Natural killer cell (primary cell): ENCODE data around the gene CUX1. TPM values are rescaled to one million over a fixed set of nuclear protein-coding genes. Genes with fewer than 3 reads are reported as not detected.

Experiments used
- ATAC-seq, 3 donors: fragments of 150-1000 bp in 2 of 3; fragments of 200-7000 bp in 1 of 3; cut with Tn5 transposase; 1 replicate in 1 of 3; 2 replicates in 2 of 3; pipeline ENCODE4 v1.10.0; 2021; ENCODE audit warnings: mild to moderate bottlenecking in 2 of 3, moderate library complexity in 2 of 3
- DNase-seq, 2 donors: peaks; one replicate each; pipeline versions ENCODE4 v3.0.0 to v3.0.0-alpha.2; 2013 to 2021; ENCODE audit warnings: mixed read lengths in 1 of 2
- H3K27ac ChIP-seq: one replicate; pipeline ENCODE4 v1.5.1; 2013; ENCODE audit warnings: mild to moderate bottlenecking, low read length
- H3K27me3 ChIP-seq: one replicate; pipeline ENCODE4 v1.6.1; 2013; ENCODE audit warnings: low read length; ENCODE audit not compliant: control insufficient read depth, insufficient read depth
- H3K36me3 ChIP-seq: one replicate; pipeline ENCODE4 v1.6.1; 2013; ENCODE audit warnings: low read length; ENCODE audit not compliant: control insufficient read depth, insufficient read depth
- H3K4me1 ChIP-seq: one replicate; pipeline ENCODE4 v1.6.1; 2013; ENCODE audit warnings: low read length; ENCODE audit not compliant: control insufficient read depth, insufficient read depth
- H3K4me3 ChIP-seq: one replicate; pipeline ENCODE4 v1.5.1; 2013; ENCODE audit warnings: low read length
- H3K9me3 ChIP-seq: one replicate; pipeline ENCODE4 v1.6.1; 2013; ENCODE audit warnings: low read length; ENCODE audit not compliant: control insufficient read depth, insufficient read depth
- H3K27ac Mint-ChIP-seq, 2 donors: one replicate each; pipeline ENCODE4 v1.8.0; 2022; ENCODE audit warnings: mild to moderate bottlenecking in 2 of 2, mixed read lengths in 2 of 2, moderate library complexity in 1 of 2
- H3K27me3 Mint-ChIP-seq, 2 donors: one replicate each; pipeline ENCODE4 v1.8.0; 2022; ENCODE audit warnings: low read depth in 2 of 2, mixed read lengths in 2 of 2
- H3K36me3 Mint-ChIP-seq: one replicate; pipeline ENCODE4 v1.8.0; 2022; ENCODE audit warnings: mixed read lengths
- H3K4me1 Mint-ChIP-seq, 2 donors: one replicate each; pipeline ENCODE4 v1.8.0; 2022; ENCODE audit warnings: mixed read lengths in 2 of 2
- H3K4me3 Mint-ChIP-seq: one replicate; pipeline ENCODE4 v1.8.0; 2022; ENCODE audit warnings: mild to moderate bottlenecking, moderate library complexity, mixed read lengths
- H3K9me3 Mint-ChIP-seq, 2 donors: one replicate each; pipeline ENCODE4 v1.8.0; 2022; ENCODE audit warnings: mixed read lengths in 2 of 2
- WGBS: methylation state at CpG from one replicate; pipeline ENCODE4 v1.1.7; 2013; ENCODE audit warnings: missing lambda C conversion rate; ENCODE audit not compliant: insufficient coverage; 5-methylcytosine and 5-hydroxymethylcytosine counted together
- intact Hi-C: fragments of 100-400 bp; cut with micrococcal nuclease; formaldehyde crosslinking; loops from one replicate; pipeline ENCODE4 v1.14.2; 2022
- total RNA-seq, 4 donors: library from RNA; stranded (reverse); fragments of 120-200 nt in 1 of 4; gene quantifications; one replicate each; pipeline versions ENCODE4 v1.2.3 to v1.2.4, GENCODE V29; 2013 to 2022
- TF ChIP-seq, protein P1 (sequence below): fragments of 200-600 bp; IDR thresholded peaks from one replicate; pipeline ENCODE4 v1.8.0; 2022; ENCODE audit warnings: antibody characterized with exemption

Gene CUX1
- total RNA-seq, 3 donors from 2014 or later (not counting 1 experiment from before 2014, with no cell fraction given) = 59.8 to 77.4 (median 73.6) TPM

DNA sequence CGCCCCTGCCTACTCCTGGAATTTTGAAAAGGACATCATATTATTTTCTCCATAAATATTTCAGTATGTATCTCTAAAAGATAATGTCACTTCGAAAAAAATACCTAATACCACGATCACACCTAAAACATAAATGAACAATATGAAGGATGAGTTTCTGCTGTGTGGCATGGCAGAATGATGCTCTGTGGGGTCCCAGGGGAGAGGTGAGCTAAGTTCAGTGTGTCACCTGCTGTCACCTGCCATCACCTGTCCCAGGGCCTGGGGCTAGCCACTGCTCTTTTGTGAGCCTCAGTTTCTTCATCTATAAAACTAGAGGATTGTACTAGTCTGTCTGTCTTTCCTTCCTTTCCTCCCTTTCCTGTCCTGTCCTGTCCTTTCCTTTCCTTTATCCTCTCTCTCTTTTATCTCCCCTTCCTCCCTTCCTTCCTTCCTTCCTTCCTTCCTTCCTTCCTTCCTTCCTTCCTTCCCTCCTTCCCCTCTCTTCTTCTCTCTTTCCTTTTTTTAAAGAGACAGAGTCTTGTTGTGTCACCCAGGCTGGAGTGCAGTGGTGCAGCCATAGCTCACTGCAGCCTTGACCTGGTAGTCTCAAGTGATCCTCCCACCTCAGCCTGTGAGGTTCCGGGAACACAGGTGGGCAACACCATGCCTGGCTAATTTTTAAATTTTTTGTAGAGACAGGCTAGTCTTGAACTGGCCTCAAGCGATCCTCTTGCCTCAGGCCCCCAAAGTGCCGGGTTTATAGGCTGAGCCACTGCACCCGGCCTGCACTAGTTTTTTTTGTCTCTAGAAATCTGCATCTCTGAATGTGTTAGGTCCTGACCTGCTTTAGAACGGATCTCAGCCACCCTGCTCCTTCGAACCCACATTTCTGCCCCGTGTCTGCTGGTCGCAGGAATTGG is 43.1 kb downstream of the CUX1 start:
- no peak for ATAC-seq
- Histone ChIP-seq H3K27me3 (no peaks in the 10 kb centered on the region), H3K36me3 (no peaks in the 10 kb centered on the region), H3K4me3 (no peak overlapping the region), H3K9me3 (no peaks in the 10 kb centered on the region), H3K4me1 (peaks cover 25% of the 10 kb centered on the region), H3K27ac (no peak overlapping the region)
- 87% methylated on average over 9 of the region's 11 CpGs for whole genome bisulfite sequencing
- DNase-seq = no peak
- H3K9me3 Mint-ChIP-seq = no peaks in the 10 kb centered on the region
- intact Hi-C loops = no loop called here
- no peaks in the 10 kb centered on the region for H3K27me3 Mint-ChIP-seq
- no peak overlapping the region for H3K4me3 Mint-ChIP-seq
- H3K27ac Mint-ChIP-seq = peak overlapping the region in 1 of 2 donors; percentile 24
- H3K36me3 Mint-ChIP-seq = no peaks in the 10 kb centered on the region
- TF ChIP-seq, protein P1, sequence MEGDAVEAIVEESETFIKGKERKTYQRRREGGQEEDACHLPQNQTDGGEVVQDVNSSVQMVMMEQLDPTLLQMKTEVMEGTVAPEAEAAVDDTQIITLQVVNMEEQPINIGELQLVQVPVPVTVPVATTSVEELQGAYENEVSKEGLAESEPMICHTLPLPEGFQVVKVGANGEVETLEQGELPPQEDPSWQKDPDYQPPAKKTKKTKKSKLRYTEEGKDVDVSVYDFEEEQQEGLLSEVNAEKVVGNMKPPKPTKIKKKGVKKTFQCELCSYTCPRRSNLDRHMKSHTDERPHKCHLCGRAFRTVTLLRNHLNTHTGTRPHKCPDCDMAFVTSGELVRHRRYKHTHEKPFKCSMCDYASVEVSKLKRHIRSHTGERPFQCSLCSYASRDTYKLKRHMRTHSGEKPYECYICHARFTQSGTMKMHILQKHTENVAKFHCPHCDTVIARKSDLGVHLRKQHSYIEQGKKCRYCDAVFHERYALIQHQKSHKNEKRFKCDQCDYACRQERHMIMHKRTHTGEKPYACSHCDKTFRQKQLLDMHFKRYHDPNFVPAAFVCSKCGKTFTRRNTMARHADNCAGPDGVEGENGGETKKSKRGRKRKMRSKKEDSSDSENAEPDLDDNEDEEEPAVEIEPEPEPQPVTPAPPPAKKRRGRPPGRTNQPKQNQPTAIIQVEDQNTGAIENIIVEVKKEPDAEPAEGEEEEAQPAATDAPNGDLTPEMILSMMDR = no peak
- peaks cover 21 to 39% of the 10 kb centered on the region in 2 donors for H3K4me1 Mint-ChIP-seq

DNA sequence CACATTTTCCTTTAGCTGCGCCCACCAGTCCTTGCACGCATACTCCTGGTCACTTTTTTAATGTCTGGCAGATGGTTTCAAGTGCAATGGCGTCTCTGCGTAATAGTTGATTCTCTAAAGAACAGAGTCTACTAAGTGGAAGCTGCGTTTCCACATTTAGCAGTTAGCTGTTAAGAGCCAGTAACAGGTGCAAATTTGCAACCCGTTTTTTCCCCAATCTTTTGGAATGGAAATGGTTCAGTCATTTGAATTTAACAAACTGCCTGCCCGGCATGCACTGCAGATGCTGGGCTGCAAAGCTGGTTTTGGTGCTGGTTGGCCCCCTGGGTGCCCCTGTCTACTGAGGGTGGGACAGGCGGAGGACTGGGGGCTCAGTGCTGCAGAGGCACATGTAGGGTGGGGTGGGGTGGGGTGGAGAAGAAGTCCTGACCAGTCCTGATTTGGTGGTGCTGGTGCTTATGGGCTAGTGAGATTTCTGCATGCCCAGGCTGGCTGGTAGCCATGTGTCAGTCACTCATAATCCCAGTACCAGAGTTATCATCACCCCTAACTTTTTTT is 43.9 kb downstream of the CUX1 start:
- no peaks in the 10 kb centered on the region for H3K9me3 ChIP-seq
- intact Hi-C loops = no loop called here
- Mint-ChIP-seq H3K4me1 (peaks cover 19 to 37% of the 10 kb centered on the region in 2 donors), H3K36me3 (no peaks in the 10 kb centered on the region), H3K27ac (peak overlapping the region in 1 of 2 donors; percentile 24), H3K9me3 (no peaks in the 10 kb centered on the region), H3K4me3 (no peak overlapping the region), H3K27me3 (no peaks in the 10 kb centered on the region)
- 82% methylated on average over 8 of the region's 8 CpGs for WGBS
- no peak overlapping the region for H3K27ac ChIP-seq
- TF ChIP-seq, protein P1 = no peak
- no peaks in the 10 kb centered on the region for H3K36me3 ChIP-seq
- no peak for ATAC-seq
- H3K4me1 ChIP-seq = peaks cover 18% of the 10 kb centered on the region
- DNase-seq = no peak
- H3K27me3 ChIP-seq = no peaks in the 10 kb centered on the region
- no peak overlapping the region for H3K4me3 ChIP-seq

DNA sequence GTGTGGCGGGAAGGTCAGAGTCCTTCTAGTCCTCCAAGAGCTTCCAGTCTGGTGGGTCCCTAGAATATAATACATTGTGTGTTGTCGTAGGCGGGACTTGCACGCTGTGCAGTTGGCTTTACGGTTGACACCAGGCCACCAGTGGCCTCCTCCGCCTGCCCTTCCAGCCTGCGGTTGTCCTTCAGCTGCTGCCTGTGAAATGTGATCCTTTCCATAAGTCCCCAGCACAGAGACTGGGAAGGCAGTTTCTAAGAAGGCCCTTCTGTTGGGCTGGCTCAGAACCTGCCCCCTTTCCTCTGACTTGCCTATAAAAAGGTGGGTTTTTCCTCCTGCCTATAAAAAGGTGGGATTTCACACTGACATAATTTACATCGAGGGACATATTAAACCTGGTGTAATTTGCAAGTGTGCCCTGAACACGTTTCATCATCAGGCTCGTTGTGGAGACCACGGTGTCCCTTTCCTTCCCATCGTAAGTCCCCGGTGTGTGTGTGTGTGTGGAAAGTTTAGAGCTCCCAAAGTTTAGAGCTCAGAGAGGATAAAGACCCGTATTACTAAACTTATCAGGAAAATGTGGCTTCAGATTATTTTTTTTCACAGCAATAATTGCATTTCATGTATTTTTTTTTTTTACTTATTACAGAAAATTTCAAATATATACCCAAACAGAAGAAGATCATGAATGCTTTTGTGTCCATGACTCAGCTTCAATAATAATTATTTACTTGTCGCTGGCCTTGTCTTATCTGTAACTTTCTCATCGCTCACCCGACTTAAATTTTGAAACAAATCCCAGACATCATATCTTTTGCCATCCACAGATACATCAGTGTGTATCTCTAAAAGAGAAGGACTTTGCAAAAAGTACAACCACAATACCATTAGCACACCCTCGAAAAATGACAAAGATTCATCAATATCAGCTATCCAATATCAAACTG is 45.1 kb downstream of the CUX1 start:
- Mint-ChIP-seq H3K36me3 (no peaks in the 10 kb centered on the region), H3K4me3 (no peak overlapping the region), H3K27ac (no peak overlapping the region), H3K9me3 (no peaks in the 10 kb centered on the region), H3K4me1 (peaks cover 16 to 35% of the 10 kb centered on the region in 2 donors), H3K27me3 (no peaks in the 10 kb centered on the region)
- Histone ChIP-seq H3K9me3 (no peaks in the 10 kb centered on the region), H3K36me3 (no peaks in the 10 kb centered on the region), H3K4me1 (peaks cover 14% of the 10 kb centered on the region), H3K27me3 (no peaks in the 10 kb centered on the region), H3K4me3 (no peak overlapping the region), H3K27ac (no peak overlapping the region)
- ATAC-seq (no peak), DNase-seq (no peak)
- WGBS = 88% methylated on average over 15 of the region's 18 CpGs
- TF ChIP-seq, protein P1 = no peak
- intact Hi-C loops = no loop called here
